HK-2 (cell line): Measurements from ENCODE around the gene CDK5RAP2.

ENCODE experiments used
- DNase-seq: peaks from one replicate; pipeline ENCODE4 v3.0.0-alpha.2; 2018; ENCODE audit not compliant: unreplicated experiment

The CDK5RAP2 gene

DNA sequence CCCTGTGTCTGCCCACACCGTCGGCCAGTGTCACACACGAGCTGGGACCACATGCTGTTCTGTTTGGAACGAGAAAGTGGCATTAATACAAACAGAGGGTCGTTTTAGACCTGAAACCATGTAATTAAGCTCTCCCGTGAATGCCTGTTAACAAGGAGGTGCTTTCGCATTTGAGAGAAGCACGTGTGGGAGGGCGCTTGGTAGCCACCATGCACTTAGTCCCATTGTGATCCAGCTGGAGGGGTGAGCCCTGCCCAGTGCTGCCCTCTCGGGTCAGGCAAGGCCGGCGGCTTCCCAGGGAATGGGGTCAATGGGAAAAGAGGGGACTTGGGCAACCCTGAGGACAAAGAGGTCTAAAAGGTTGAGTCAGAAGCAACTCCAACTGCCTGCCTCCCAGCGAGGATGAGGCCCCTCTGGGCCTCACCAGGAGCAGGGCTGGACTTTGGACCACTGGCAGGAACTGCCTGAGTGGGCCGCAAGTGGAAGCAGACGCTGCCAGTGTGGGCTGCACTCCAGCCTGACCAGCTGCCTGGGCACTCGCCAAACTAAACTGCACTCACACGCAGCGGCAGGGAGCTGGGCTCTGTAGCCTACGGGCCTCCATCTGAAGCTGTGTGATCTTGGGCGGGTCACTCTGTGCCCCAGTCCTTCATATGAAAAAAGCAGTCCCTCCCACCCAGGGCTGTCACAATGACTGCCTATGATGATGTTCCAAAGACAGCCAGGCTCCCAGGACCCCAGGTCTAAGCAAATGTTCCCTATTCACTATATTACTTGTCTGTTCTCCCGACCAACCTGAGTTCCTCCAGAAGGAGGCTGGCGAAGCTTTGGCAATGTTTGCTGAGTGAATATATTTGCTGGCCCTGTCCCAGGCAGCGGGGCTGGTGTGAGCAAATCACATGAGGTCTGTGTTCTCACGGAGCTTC is 195.7 kb downstream of the CDK5RAP2 start:
- no peak for DNase-seq

DNA sequence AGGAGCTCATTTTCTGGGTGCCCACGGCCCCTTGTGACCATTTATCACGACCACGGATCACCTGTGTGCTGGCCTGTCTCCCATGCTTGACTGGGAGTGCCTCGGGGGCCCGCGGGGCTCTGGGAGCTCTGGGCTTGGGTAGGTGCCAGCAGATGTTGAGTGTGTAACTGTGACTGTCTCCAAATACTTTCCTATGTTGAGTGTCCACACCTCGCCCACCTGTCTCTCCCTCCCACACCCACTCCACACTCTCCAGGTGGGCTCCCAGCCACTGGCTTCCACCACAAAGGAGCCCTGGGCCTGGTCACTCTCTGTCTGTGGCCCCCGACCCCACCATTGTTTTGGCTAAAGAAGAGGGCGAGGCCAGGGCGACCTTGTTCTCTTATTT is 196.4 kb downstream of the CDK5RAP2 start:
- no peak for DNase-seq

DNA sequence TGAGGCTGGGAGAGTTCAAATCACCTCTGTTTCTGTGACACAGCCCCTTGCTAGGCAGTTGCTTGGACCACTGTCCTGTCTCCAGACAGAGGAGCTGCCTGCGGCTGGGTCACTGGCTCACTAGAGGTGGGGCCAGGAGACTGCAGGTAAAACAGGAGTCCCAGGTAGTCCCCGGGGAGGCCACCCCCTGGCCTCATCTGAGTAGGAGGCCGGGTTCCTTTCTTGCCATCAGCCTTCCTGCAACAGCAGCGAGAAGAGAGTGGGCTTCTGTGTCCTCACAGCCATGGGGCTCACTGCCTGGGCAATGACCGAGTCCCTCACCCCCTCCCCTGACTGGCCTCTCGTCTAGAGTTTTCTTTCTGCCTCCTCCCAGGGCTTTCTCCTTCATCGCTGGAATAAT is 197.5 kb downstream of the CDK5RAP2 start:
- DNase-seq = no peak

DNA sequence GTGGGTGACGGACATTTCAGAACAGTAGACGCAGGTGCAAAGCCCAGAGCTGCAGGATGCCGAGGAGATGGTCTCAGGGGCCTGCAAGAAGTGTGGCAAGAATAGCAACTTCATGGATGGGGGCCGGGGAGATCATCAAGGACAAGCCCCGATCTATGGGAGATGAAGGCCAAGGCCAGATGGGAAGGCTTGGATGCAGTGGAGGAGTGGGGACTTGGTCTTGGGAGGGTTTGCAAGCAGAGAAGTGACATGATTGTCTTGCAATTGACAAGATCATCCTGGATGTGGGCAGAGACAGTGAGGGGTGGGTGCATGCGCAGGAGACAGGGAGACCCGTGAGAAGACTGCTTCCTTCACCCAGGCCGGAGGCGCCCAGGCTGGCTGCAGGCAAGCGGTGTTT is 198.1 kb downstream of the CDK5RAP2 start:
- no peak for DNase-seq

DNA sequence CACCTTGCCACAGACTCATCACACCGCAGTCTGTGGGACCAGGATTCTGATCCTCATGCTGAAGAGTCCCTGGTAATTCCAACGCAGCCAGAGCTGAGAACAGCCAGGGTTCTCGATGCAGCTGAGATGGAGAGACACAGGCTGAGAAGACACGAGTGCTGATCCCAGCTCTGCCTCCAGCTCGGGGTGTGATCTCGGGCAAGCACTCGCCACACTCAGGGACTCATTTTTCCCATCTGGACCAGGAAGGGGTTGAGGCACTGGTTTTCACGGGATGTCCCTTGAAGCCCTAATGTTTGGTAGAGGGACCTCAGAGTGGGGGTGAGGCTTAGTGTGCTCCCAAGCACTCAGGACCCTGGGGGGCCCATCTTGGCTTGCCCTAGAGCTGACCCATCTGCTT is 200.4 kb downstream of the CDK5RAP2 start:
- no peak for DNase-seq

DNA sequence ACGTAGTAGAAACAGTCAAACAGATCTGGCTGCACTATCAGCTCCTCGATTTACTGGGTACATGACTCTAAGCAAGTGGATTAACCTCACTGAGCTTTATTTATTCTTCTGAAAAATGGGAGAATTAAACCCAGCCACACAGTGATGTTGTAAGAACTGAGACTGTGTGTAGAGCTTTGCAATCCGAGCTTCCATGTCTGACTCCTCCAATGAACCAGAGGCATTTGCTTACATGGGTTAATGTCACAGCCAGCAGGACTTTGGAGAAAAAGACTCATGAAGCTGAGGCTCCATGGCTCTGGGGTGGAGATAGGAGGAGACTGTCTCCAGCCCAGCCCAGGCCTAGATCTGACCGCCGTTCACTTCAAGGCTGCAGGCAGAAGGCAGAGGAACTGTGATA is 201.3 kb downstream of the CDK5RAP2 start:
- no peak for DNase-seq

DNA sequence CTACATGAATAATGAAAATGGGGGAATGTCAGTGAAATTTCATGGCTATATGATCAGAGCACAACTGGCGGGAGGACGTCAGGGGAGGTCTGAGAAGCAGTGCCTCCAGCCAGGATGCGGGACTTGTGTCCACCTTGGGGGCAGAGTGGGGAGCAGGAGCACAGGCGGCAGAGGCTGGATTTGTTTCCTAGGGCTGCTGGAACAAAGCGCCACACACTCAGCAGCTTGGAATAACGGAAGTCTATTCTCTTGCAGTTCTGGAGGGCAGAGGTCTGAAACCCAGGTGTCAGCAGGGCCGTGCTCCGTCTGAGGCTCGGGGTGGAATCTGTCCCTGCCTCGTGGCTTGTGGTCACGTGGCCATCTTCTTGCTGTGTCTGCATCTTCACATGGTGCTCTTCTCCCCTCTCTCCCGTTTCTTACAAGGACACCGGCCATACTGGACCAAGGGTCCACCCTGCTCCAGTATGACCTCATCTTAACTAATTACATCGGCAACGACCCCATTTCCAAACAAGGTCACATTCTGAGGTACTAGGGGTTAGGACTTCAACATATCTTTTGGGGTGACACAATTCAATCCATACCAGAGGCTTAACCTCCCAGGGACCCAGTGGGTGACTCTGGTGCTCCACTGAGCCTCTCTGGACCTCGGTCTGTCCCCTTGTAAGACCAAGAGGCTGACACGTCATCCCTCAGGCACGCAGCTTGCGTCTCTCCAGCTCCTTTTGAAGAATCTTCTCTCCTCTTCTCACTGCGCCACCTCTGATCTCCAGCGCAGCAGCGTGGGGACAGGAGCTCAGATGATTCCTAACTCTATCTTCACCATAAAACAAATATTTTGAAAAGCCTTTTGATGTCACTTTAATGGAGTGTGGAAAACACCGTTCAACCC is 202.5 kb downstream of the CDK5RAP2 start:
- no peak for DNase-seq

DNA sequence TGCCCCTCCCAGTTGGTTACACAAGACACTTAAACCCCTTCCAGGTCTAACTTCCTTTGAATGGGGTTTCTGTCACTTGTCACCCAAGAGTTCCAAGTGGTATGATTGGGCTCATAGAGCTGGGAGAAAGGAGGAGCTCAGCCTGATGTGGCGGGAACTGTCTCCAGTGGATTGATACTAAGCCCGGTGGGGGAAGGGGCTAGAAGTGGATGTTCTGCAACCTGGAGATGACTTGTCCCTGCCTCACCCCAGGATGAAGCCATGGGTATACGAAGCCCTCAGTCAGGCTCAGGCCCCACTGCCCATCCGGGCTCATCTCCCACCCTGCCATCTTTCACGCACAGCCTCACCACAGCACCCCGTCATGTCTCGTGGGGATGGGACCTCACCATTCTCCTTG is 203.9 kb downstream of the CDK5RAP2 start:
- DNase-seq = no peak

DNA sequence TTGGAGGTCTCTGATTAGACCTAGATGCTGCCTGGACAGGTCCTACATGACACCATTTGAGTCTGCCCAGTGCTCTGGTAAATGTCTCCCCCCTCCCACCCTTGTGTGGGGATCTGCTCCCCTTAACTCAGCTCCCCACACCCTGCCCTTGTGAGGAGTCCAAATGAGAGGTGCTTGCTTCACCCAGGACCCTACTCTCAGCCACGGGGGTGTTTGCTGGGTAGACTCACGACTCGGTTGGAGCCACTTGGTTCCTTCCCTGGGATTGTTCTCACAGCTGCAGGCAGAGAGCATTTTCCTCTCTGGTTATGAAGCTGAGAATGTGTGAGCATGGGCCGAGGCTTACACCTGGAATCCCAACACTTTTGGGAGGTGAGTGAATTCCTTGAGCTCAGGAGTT is 204.7 kb downstream of the CDK5RAP2 start:
- DNase-seq = no peak

DNA sequence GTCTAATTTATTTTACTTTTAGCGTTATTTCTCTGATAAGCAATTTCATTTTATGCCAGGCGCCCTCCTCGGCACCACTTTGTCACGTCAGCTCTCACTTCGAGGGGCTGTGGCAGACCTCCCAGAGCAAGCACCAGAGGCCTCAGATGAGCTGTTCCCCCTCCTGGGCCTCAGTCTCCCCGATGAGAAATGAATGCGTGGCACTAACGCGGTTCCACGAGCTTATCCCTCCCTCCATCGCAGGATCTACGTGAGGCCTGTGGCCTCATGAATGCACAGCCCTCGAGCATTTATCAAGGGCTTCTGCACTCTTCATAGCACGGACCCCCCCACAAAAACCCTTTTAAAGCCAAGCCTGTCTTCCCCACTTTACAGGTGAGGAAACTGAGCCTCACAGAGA is 205.2 kb downstream of the CDK5RAP2 start:
- no peak for DNase-seq

DNA sequence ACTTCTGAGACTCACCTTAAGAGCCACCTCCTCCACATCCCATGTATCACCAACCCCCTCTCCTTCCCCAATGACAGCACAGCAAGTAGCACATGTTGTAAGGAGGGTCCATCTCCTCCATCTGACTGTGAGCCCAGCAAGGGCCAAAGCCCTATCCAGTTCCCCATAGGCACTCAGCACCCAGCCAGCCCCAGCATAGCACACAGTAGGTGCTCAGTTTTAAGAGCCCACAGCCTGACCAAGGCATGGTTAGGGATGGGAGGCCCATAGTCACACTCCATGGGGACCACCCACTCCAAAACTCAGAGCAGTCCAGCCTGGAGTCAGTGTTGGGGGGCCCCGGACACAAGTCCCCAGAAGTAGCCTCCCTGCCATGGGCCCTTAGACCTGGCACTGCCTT is 205.7 kb downstream of the CDK5RAP2 start:
- DNase-seq = no peak

DNA sequence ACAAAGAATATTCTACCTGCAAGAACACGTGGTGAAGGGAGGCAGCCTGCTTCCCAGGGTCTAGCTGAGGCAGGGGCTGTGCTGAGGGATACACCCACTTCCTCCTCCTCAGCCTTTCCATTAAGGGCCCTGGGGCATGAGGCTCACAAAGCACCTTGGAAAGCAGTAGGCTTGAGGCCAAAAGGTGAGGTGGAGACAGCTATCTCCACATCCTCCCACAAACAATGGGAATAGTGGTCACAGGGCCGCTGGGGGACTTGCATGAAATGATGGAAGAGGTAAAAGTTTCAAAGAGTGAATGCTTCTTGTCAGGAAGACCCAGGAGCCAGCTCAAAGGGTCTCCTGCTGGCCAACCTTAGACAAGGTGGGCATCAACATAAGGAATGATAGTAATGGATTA is 207.9 kb downstream of the CDK5RAP2 start:
- DNase-seq = no peak

DNA sequence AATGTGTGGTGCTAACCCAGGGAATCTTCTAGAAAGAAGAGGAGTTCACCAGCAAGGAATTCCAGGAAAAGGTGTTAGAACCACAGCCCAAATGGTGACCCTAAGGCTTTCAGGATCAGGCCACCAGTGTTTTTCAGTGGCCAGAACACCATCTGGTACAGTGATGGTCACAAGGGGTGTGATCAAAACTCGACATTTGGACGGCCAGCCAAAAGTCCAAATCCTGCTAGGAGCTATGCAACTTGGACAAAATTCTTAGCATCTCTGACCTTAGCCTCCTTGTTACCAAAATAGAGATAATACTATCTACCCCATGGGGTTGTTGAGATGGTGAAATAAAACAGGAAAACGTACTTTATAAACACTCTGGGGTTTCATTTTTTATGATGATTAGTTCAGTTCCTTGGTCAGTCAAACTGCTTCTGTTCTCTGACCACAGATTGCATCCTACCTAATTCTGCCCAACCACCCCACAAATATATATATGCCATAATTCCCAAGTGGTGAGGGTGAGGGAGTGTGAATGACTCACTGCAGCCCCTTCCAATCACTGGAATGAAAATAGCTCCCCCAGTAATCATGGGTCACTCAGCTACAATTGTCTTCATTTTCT is 210.3 kb downstream of the CDK5RAP2 start:
- no peak for DNase-seq

DNA sequence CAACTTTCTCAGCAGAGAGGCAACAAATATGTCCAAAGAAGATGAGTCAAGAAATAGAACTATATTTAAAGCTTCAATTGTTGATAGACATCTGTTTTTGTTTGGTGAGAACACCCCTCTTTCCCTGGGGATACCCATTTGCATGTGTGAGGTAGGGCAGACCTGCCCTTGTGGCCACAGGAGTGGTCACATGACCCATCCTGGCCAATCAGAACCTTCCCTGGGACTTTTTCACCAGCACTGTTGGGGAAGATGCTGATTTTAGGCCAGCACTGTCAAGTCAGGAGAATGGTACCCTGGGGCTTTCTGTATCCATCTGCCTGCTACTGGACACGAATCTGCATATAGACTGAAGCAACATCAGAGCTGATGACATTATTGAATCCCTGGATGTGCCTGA is 211.2 kb downstream of the CDK5RAP2 start:
- DNase-seq = no peak

DNA sequence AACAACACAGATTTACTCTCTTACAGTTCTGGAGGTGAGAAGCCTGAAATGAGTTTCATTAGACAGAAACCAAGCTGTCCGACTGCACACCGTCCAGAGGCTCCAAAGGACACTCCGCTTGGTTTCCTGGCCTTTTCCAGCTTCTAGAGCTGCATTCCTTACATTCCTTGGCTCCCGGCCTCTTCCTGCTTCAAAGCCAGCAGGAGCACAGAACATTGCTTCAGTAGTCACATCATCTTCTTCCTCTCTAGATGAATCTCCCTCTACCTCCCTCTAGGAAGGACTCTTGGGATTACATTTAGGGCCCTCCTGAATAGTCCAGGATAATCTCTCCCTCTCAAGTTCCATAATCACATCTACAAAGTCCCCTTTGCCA is 213.3 kb downstream of the CDK5RAP2 start:
- peak; percentile 74 for DNase-seq

DNA sequence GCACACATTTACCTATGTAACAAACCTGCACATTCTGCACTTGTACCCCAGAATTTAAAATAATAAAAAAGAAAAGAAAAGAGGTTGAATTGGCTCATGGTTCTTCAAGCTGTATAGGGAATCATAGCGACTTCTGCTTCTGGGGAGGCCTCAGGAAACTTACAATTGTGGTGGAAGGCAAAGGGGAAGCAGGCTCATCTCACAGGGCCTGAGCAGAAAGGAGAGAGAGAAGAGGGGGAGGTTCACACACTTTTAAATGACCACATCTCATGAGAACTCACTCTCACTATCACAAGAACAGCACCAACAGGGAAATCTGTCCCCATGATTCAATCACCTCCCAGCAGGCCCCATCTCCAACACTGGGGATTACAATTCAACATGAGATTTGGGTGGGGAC is 214.6 kb downstream of the CDK5RAP2 start:
- no peak for DNase-seq

DNA sequence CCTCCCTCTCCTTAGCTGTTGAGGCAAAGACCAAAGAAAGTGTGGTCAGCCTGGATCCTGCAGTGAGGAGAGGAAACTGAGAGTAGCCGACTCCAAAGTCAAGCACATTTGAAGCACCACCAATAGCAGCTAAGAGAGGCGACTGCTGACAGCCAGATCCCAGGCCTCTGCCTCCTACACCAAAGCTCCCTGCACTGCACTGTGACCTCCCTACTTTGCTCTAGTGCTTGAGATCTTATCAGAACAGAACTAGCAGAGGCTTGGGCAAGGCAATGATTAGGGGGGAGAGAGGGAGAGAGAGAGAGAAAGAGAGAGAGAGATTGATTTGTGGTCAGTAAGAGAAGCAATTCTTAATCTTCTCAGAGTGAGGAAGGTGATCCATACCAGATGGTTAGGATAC is 216.3 kb downstream of the CDK5RAP2 start:
- no peak for DNase-seq

DNA sequence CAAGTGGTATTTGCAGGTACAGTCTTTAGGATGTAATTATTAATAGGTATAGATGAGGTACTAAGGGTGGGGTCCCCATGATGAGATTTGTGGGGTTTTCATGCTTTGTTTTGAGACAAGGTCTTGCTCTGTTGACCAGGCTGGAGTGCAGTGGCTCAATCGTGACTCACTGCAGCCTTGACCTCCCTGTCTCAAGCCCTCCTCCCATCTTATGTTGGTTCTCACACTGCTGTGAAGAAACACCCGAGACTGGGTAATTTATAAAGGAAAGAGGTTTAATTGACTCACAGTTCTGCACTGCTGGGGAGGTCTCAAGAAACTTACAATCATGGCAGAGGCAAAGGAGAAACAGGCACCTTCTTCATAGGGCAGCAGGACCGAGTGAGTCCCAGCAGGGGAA is 217.5 kb downstream of the CDK5RAP2 start:
- no peak for DNase-seq

DNA sequence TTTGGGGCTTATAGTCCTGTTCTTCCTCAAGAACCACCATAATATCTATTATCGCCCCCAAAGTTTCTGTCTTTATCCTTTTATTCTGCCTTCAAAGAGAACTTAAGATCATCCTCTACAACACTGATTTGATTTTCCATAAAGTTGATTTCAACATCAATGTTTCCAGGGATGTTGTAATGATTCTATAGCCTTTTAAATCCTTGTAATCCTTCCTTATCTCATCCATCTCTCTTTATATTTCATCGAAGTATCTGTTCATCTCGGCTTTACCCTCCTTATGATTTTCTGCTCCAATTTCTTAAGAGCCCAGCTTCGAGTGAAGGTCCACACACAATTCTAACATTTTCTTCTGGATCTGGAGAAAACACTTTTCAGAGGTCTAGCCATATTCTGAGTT is 218.4 kb downstream of the CDK5RAP2 start:
- no peak for DNase-seq

DNA sequence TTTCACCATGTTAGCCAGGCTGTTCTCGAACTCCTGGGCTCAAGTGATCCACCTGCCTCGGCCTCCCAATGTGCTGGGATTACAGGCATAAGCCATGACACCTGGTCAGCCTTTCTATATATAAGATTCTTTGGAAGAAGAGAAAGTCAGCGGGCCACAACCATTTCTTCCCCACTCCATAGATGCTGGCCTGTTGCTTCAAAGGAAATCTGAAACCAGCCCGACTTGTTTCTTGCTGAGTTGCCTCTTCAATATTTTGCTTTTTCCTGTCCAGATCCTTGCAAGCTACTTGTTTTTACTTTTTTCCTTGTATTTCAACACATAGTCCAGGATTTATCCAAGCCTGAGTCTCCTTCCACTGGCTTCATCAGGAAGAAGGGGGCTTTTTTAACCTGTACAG is 219.5 kb downstream of the CDK5RAP2 start:
- no peak for DNase-seq

DNA sequence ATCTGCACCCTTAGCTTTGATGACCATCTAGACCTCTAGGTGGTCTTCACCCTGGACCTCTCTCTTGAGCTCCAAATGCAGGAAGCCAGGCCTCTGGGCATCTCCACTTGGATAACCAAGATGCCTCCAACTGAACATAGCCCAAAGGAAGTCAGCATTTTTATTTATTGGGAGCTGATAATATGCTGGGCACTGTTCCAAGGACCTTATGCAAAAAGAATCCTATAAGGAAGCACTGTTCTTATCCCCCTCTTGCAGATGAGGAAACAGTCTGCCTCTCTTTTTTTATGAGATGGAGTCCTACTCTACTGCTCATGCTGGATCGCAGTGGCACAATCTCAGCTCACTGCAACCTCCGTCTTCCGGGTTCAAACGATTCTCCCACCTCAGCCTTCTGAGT is 219.9 kb downstream of the CDK5RAP2 start:
- no peak for DNase-seq

DNA sequence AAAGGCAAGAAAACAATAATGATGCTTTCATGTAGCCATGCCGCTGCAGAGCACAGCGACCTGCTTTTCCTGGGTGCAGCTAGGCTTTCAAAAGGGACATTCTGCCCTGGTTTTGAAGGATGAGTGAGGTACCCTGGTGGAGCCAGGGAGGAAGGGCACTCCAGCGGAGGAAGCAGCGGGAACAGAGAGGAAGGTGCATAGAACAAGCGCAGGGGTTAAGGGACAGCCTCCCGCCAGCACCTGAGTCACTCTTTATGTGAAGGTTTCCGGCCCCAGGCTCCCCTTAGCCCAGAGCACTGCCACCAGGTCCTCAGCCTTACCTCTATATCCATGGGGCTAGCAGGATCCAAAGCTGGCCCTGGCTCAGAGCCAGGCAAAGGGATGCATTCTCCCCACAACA is 221.1 kb downstream of the CDK5RAP2 start:
- DNase-seq = no peak

DNA sequence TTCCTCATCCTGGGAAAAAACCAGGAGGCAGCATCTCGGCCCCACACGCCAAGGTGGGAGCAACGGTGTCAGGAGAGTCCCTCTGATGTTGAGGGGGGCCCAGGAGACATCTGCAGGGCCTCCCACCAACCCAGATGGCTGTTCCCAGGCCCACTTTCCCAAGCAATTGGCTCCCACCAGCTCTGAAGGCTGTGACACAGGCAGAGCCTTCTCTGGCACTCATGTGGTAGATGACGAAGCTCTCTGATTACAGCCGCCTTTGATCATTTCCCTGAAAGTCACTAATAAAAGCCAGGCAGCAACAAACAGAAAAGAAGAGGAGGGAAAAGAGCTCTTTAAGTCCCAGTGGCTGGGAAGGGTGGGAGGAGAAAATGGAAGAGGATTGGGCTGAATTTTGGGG is 226.5 kb downstream of the CDK5RAP2 start:
- DNase-seq = no peak
